ENCODE data around the gene ELP4. TPM values are rescaled to one million over a fixed set of nuclear protein-coding genes. Genes with fewer than 3 reads are reported as not detected.

Gene ELP4
- total RNA-seq, 2 donors from 2014 or later = 21.5 to 23.0 TPM

DNA sequence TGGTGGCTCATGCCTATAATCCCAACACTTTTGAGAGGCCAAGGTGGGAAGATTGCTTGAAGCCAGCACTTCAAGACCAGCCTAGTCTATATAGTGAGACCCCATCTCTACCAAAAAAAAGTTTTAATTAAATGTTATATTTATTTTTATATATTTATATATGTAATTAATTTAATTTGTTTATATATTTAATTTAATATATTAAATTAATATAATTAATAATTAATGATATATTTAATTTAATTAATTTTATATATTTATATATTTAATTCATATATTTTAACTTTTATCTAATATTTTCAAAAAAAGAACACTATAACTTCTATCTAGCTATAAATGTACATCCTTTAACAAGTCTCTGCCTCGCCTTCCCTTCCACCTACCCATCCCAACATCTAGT lies 196.8 kb downstream of the ELP4 start:
- TF ChIP-seq POLR2AphosphoS5 (IDR thresholded peaks at IDR 0.05) (no peak), POLR2A (IDR thresholded peaks at IDR 0.05) (no peak)
- TF ChIP-seq, protein P1, sequence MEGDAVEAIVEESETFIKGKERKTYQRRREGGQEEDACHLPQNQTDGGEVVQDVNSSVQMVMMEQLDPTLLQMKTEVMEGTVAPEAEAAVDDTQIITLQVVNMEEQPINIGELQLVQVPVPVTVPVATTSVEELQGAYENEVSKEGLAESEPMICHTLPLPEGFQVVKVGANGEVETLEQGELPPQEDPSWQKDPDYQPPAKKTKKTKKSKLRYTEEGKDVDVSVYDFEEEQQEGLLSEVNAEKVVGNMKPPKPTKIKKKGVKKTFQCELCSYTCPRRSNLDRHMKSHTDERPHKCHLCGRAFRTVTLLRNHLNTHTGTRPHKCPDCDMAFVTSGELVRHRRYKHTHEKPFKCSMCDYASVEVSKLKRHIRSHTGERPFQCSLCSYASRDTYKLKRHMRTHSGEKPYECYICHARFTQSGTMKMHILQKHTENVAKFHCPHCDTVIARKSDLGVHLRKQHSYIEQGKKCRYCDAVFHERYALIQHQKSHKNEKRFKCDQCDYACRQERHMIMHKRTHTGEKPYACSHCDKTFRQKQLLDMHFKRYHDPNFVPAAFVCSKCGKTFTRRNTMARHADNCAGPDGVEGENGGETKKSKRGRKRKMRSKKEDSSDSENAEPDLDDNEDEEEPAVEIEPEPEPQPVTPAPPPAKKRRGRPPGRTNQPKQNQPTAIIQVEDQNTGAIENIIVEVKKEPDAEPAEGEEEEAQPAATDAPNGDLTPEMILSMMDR (IDR thresholded peaks at IDR 0.05) = no peak
- intact Hi-C loops (cut with DNase I) = no loop called here
- no peaks in the 10 kb centered on the region for H3K27me3 ChIP-seq (replicated peaks; ENCODE audit: insufficient read depth)
- no peak overlapping the region for H3K4me3 ChIP-seq
- no peaks in the 10 kb centered on the region for H3K9me3 ChIP-seq
- 100% methylated on average over 1 of the region's 1 CpG for WGBS
- no peak overlapping the region for H3K27ac ChIP-seq
- no peaks in the 10 kb centered on the region for H3K4me1 ChIP-seq (replicated peaks)
- H3K36me3 ChIP-seq = no peaks in the 10 kb centered on the region
- no peak for DNase-seq (ENCODE audit: low spot score)

DNA sequence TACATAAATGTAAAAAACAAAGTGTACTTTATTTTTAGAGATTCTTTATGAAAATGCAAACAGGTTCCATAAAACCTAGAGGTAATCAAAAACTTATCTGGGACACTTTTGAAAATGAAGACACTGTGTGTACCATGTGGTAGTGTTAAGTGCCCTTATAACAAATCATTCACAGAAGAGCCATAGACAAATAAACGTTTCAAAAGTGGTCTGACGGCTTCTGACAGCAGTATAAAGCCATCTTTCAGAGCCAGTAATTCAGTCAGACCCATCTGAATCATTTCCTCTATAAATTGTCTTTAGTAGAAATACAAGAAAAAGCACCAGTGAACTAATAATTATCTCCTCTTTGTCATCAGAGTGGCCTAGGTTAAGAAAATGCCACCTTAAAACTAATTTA lies 201.6 kb downstream of the ELP4 start:
- 28% methylated on average over 2 of the region's 2 CpGs for WGBS
- DNase-seq (ENCODE audit: low spot score) = no peak
- Histone ChIP-seq H3K9me3 (no peaks in the 10 kb centered on the region), H3K27ac (no peak overlapping the region), H3K4me3 (no peak overlapping the region), H3K27me3 (replicated peaks; ENCODE audit: insufficient read depth) (no peaks in the 10 kb centered on the region), H3K4me1 (replicated peaks) (no peaks in the 10 kb centered on the region), H3K36me3 (no peaks in the 10 kb centered on the region)
- intact Hi-C loops (cut with DNase I) = no loop called here
- TF ChIP-seq POLR2A (IDR thresholded peaks at IDR 0.05) (no peak), POLR2AphosphoS5 (IDR thresholded peaks at IDR 0.05) (no peak)
- TF ChIP-seq, protein P1 (IDR thresholded peaks at IDR 0.05) = no peak

DNA sequence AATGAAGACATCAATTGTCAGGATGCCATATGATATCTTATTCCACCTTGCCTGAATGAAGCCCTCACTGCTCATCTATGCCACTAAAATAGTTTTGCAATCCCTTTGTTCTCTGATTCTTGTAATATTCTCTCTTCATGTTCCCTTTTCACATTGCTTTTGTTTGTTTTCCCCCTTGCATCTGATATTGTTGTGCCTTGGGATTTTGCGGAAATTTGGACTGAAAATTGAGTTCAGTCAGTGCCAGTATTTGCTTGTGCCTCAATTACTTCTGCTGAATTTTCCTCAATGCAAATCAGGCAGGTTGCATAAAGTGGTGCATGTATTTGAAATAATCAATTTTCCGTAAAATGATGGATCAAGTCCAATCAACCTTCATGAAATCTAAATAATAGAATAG lies 203.3 kb downstream of the ELP4 start:
- Histone ChIP-seq H3K27me3 (replicated peaks; ENCODE audit: insufficient read depth) (no peaks in the 10 kb centered on the region), H3K36me3 (no peaks in the 10 kb centered on the region), H3K4me1 (replicated peaks) (no peaks in the 10 kb centered on the region), H3K9me3 (no peaks in the 10 kb centered on the region), H3K27ac (no peak overlapping the region), H3K4me3 (no peak overlapping the region)
- TF ChIP-seq POLR2AphosphoS5 (IDR thresholded peaks at IDR 0.05) (no peak), POLR2A (IDR thresholded peaks at IDR 0.05) (no peak)
- TF ChIP-seq, protein P1 (IDR thresholded peaks at IDR 0.05) = no peak
- DNase-seq (ENCODE audit: low spot score) = no peak
- intact Hi-C loops (cut with DNase I) = no loop called here
- 93% methylated on average over 2 of the region's 2 CpGs for WGBS

DNA sequence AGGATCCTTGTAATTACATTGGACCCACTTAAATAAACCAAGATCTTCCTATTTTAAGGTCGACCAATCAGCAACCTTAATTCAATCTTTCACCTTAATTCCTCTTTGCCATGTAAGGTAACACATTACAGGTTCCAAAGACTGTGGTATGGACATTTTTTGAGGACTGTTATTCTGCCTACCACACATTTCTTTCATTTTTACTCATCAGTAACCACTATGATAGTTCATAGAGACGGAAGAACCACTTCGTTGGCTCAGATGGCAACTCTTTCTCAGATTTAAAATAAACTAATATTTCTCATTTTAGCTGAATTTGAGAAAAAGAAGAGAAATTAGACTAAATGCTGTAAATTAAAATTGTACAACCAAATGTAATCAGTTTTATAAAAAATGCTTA lies 205.3 kb downstream of the ELP4 start:
- Histone ChIP-seq H3K4me1 (replicated peaks) (no peaks in the 10 kb centered on the region), H3K27ac (no peak overlapping the region), H3K4me3 (no peak overlapping the region), H3K27me3 (replicated peaks; ENCODE audit: insufficient read depth) (no peaks in the 10 kb centered on the region), H3K9me3 (no peaks in the 10 kb centered on the region), H3K36me3 (no peaks in the 10 kb centered on the region)
- TF ChIP-seq, protein P1 (IDR thresholded peaks at IDR 0.05) = no peak
- TF ChIP-seq POLR2AphosphoS5 (IDR thresholded peaks at IDR 0.05) = no peak
- no peak for TF ChIP-seq POLR2A (IDR thresholded peaks at IDR 0.05)
- DNase-seq (ENCODE audit: low spot score) = no peak
- intact Hi-C loops (cut with DNase I) = no loop called here
- WGBS = 97% methylated on average over 3 of the region's 3 CpGs

DNA sequence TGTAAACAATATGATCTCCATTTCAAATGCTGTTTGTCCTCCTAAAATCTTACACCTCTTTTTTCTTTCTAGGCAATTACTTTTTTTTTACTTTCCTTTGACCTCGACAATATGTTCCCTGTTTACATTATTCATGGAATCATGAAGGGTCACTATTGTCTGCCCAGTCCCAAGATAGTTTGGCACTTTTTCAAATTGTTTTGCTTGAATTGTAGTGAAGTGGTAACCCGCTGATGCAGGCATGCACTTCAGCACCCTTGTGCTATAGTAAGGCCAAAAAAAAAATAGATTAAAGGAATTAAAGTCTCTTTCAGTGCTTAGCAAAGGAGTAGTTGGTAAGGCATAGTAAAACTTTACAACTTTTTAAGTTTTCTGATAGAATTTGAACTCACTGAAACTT lies 210.7 kb downstream of the ELP4 start:
- intact Hi-C loops (cut with DNase I) = no loop called here
- no peak overlapping the region for H3K4me3 ChIP-seq
- H3K27ac ChIP-seq = no peak overlapping the region
- WGBS = 46% methylated on average over 2 of the region's 2 CpGs
- TF ChIP-seq, protein P1 (IDR thresholded peaks at IDR 0.05) = no peak
- TF ChIP-seq POLR2A (IDR thresholded peaks at IDR 0.05) (no peak), POLR2AphosphoS5 (IDR thresholded peaks at IDR 0.05) (no peak)
- H3K9me3 ChIP-seq = no peaks in the 10 kb centered on the region
- no peaks in the 10 kb centered on the region for H3K4me1 ChIP-seq (replicated peaks)
- H3K36me3 ChIP-seq = no peaks in the 10 kb centered on the region
- H3K27me3 ChIP-seq (replicated peaks; ENCODE audit: insufficient read depth) = no peaks in the 10 kb centered on the region
- no peak for DNase-seq (ENCODE audit: low spot score)
